Measurements from ENCODE around the gene MYRIP.

Gene MYRIP

DNA sequence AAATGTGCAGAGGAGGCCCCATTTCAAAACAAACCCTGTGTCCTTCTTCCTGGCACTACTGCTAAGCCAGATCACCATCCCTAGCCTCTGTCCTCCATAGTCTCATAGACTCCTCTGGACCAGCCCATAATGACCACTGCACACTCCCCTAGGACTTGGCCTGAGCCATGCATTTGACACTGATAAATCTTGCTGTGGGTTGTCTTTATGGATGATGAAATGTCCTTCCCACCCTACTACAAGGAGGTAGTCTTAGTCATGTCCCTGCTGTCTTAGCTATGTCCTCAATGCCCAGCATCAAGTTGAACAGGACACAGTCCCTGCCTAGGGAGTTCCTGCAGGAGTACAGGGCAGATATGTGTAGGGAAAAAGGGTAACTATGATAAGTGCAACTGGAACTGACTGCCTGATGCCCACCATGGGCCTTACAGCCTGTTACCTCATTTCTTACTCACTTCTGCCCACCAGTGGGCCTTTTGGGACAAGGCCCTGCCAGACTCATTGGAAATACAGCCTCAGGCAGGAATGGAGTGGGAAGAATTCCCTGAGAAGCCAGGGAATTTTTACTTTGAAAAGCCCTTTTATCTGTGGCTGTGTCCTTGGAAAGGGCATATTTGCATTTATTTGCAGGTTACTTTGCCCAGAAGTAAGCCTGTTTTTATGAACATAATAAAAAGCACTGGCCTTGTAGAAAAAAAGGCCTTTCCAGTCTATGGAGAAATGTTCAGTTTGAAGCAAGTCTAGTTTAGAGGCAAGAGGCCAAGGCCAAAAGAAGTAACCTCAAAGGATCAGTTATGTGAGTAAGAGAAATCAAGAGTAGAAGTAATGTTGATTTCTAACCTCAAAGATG, 300.5 kb downstream of the MYRIP start:
- Histone ChIP-seq H3K4me1 (ENCODE audit: control insufficient read depth, low read depth, low read length) (peaks cover 4% of the 10 kb centered on the region), H3K18ac (ENCODE audit: low read length) (no peak overlapping the region), H3K56ac (ENCODE audit: low read length) (no peak overlapping the region), H2BK15ac (replicated peaks; ENCODE audit: low read depth) (no peak overlapping the region), H4K5ac (ENCODE audit: low read length) (no peak overlapping the region), H2BK5ac (ENCODE audit: low read length) (no peak overlapping the region), H3K79me1 (ENCODE audit: low read length) (no peaks in the 10 kb centered on the region), H3K9ac (ENCODE audit: low read length) (no peak overlapping the region), H3K4me3 (ENCODE audit: low read length) (no peak overlapping the region), H2BK120ac (ENCODE audit: low read depth, low read length) (no peak overlapping the region), H3K36me3 (ENCODE audit: control insufficient read depth, insufficient read depth, low read length) (no peaks in the 10 kb centered on the region), H3K79me2 (ENCODE audit: control insufficient read depth, insufficient read depth, low read length) (no peaks in the 10 kb centered on the region), H2AK5ac (ENCODE audit: low read length) (no peak overlapping the region), H4K8ac (ENCODE audit: low read depth, low read length) (no peak overlapping the region), H3K4ac (ENCODE audit: low read depth, low read length) (no peak overlapping the region), H3K4me2 (ENCODE audit: low read length) (no peak overlapping the region), H3K27me3 (ENCODE audit: insufficient read depth, low read length, poor library complexity) (no peaks in the 10 kb centered on the region), H3K23ac (ENCODE audit: low read length) (no peak overlapping the region), H3K27ac (ENCODE audit: low read depth, low read length) (no peak overlapping the region)
- DNase-seq: peak; percentile 86

DNA sequence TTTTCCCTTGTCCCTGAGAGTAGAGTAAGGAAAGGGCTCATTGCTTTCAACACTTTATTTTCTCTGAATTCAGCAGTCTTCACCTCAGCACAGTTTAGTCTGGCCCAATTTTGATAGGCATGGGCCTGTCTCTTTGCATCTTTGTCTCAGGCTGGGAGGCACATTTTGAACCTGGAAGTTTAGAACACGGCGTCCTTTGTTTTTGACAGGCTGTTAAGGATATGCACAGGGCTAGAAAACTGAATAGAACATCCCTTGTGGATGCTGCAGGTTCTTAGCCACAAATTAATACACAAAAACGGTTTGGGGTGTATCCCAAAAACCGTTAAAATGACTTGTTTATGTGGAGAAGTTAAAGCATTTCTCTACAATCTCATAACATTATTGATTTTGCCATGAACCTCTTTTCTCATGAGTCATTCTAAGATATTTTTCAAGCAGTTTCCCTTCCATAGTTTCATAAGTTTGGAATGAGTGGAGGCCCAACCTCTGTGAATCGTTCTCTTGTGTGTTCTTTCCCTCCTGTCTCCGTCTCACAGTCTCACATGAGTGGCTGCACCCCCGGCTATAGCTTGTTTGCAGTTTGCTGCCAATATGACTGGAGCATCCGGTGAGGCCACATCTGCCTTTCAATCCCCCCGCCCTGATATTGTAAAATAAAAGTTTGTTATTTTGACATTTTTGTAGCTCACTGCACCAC, 307.2 kb downstream of the MYRIP start:
- Histone ChIP-seq H2BK5ac (ENCODE audit: low read length) (no peak overlapping the region), H3K56ac (ENCODE audit: low read length) (no peak overlapping the region), H3K27me3 (ENCODE audit: insufficient read depth, low read length, poor library complexity) (no peaks in the 10 kb centered on the region), H4K5ac (ENCODE audit: low read length) (no peak overlapping the region), H2AK5ac (ENCODE audit: low read length) (no peak overlapping the region), H3K79me2 (ENCODE audit: control insufficient read depth, insufficient read depth, low read length) (no peaks in the 10 kb centered on the region), H3K9ac (ENCODE audit: low read length) (no peak overlapping the region), H3K4me2 (ENCODE audit: low read length) (no peak overlapping the region), H3K18ac (ENCODE audit: low read length) (no peak overlapping the region), H2BK120ac (ENCODE audit: low read depth, low read length) (no peak overlapping the region), H3K27ac (ENCODE audit: low read depth, low read length) (no peak overlapping the region), H3K23ac (ENCODE audit: low read length) (no peak overlapping the region), H4K8ac (ENCODE audit: low read depth, low read length) (no peak overlapping the region), H3K4me1 (ENCODE audit: control insufficient read depth, low read depth, low read length) (no peaks in the 10 kb centered on the region), H3K4me3 (ENCODE audit: low read length) (no peak overlapping the region), H3K36me3 (ENCODE audit: control insufficient read depth, insufficient read depth, low read length) (no peaks in the 10 kb centered on the region), H3K4ac (ENCODE audit: low read depth, low read length) (no peak overlapping the region), H2BK15ac (replicated peaks; ENCODE audit: low read depth) (no peak overlapping the region), H3K79me1 (ENCODE audit: low read length) (no peaks in the 10 kb centered on the region)
- no CpG with 5 or more reads among the region's 9 CpGs for WGBS (ENCODE audit: extremely low coverage, insufficient coverage, low lambda C conversion rate)
- no peak for DNase-seq

DNA sequence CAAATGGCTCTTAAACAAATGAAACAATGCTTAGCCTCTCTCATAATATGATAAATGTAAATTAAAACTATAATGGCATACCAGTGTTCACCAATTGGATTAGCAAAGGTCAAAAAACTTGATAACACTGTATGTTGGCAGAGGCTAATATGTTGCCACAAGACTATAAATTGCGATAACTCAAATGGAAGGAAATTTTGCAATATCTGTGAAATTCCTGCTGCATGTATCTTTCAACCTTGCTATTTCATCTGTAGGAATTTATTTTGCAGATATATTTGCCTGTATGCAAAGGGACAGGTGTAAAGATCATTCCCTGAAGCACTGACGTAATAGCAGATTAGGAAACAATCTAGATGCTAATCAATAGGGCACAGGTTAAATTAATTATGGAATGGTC, 308.7 kb downstream of the MYRIP start:
- no peaks in the 10 kb centered on the region for H3K79me2 ChIP-seq (ENCODE audit: control insufficient read depth, insufficient read depth, low read length)
- H3K23ac ChIP-seq (ENCODE audit: low read length): no peak overlapping the region
- H3K27ac ChIP-seq (ENCODE audit: low read depth, low read length): no peak overlapping the region
- no peak overlapping the region for H2BK5ac ChIP-seq (ENCODE audit: low read length)
- no peak overlapping the region for H4K5ac ChIP-seq (ENCODE audit: low read length)
- H2BK15ac ChIP-seq (replicated peaks; ENCODE audit: low read depth): no peak overlapping the region
- no peak overlapping the region for H3K18ac ChIP-seq (ENCODE audit: low read length)
- no peak overlapping the region for H2AK5ac ChIP-seq (ENCODE audit: low read length)
- H3K79me1 ChIP-seq (ENCODE audit: low read length): no peaks in the 10 kb centered on the region
- no peak overlapping the region for H3K56ac ChIP-seq (ENCODE audit: low read length)
- H3K4me2 ChIP-seq (ENCODE audit: low read length): no peak overlapping the region
- no peaks in the 10 kb centered on the region for H3K4me1 ChIP-seq (ENCODE audit: control insufficient read depth, low read depth, low read length)
- DNase-seq: no peak
- H2BK120ac ChIP-seq (ENCODE audit: low read depth, low read length): no peak overlapping the region
- H3K4ac ChIP-seq (ENCODE audit: low read depth, low read length): no peak overlapping the region
- H4K8ac ChIP-seq (ENCODE audit: low read depth, low read length): no peak overlapping the region
- no CpG with 5 or more reads among the region's 2 CpGs for WGBS (ENCODE audit: extremely low coverage, insufficient coverage, low lambda C conversion rate)
- no peaks in the 10 kb centered on the region for H3K27me3 ChIP-seq (ENCODE audit: insufficient read depth, low read length, poor library complexity)
- H3K36me3 ChIP-seq (ENCODE audit: control insufficient read depth, insufficient read depth, low read length): no peaks in the 10 kb centered on the region
- no peak overlapping the region for H3K9ac ChIP-seq (ENCODE audit: low read length)
- no peak overlapping the region for H3K4me3 ChIP-seq (ENCODE audit: low read length)

DNA sequence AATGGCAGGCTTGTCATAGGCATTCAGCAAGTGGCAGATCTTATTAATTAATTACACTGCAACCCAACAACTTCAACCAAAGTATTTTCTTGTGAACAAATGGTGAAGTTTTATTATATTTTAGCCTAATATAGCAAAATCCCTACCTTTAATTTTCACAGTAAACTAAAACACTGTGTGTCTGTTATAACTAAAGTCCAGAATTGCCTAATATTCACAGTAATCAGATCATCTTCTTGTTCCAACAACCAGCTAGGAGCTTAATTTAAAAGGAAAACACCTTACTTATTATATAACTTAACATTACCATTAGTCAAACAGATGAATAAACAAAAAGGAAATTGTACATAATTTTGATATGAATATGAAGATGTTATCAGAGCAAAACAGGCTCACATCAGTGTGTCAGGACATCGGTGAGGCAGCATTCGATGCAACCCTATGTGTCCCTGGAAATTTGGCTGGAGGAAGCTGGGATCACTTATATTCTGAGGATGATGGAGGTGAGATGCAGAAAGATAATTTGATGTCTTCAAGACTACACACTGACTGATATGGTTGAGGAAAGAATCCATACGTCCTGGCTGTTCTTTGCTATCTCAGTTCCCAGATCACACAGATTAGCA, 310.8 kb downstream of the MYRIP start:
- no peak overlapping the region for H3K23ac ChIP-seq (ENCODE audit: low read length)
- H3K4ac ChIP-seq (ENCODE audit: low read depth, low read length): no peak overlapping the region
- no peak overlapping the region for H3K27ac ChIP-seq (ENCODE audit: low read depth, low read length)
- no peak overlapping the region for H3K18ac ChIP-seq (ENCODE audit: low read length)
- no peak overlapping the region for H4K8ac ChIP-seq (ENCODE audit: low read depth, low read length)
- H2BK15ac ChIP-seq (replicated peaks; ENCODE audit: low read depth): no peak overlapping the region
- no peak for DNase-seq
- no peaks in the 10 kb centered on the region for H3K4me1 ChIP-seq (ENCODE audit: control insufficient read depth, low read depth, low read length)
- no peak overlapping the region for H3K4me2 ChIP-seq (ENCODE audit: low read length)
- H3K4me3 ChIP-seq (ENCODE audit: low read length): no peak overlapping the region
- no peaks in the 10 kb centered on the region for H3K36me3 ChIP-seq (ENCODE audit: control insufficient read depth, insufficient read depth, low read length)
- no peak overlapping the region for H2BK120ac ChIP-seq (ENCODE audit: low read depth, low read length)
- H2BK5ac ChIP-seq (ENCODE audit: low read length): no peak overlapping the region
- no peaks in the 10 kb centered on the region for H3K79me1 ChIP-seq (ENCODE audit: low read length)
- no CpG with 5 or more reads among the region's 3 CpGs for WGBS (ENCODE audit: extremely low coverage, insufficient coverage, low lambda C conversion rate)
- H2AK5ac ChIP-seq (ENCODE audit: low read length): no peak overlapping the region
- no peak overlapping the region for H4K5ac ChIP-seq (ENCODE audit: low read length)
- no peaks in the 10 kb centered on the region for H3K27me3 ChIP-seq (ENCODE audit: insufficient read depth, low read length, poor library complexity)
- no peak overlapping the region for H3K56ac ChIP-seq (ENCODE audit: low read length)
- H3K79me2 ChIP-seq (ENCODE audit: control insufficient read depth, insufficient read depth, low read length): no peaks in the 10 kb centered on the region
- no peak overlapping the region for H3K9ac ChIP-seq (ENCODE audit: low read length)

DNA sequence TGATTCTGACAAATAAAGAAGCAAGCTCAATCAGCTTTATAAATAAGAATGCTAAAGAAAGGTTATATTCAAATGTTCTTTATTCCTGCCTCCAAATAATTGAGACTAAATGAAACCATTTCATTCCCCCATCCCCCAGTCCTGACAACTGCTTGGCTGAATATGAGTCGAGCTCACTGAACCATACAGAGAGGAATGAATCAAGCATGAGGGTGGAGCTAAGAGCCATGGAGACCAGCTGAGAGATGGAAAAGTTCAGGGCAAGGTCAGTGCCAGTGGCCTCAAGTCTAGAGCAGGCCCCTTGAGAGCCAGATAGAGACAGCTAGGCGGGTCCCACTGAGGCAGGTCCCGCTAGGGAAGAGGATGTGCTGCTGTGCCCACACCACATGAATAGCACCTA, 311.4 kb downstream of the MYRIP start:
- Histone ChIP-seq H3K79me1 (ENCODE audit: low read length) (no peaks in the 10 kb centered on the region), H4K5ac (ENCODE audit: low read length) (no peak overlapping the region), H2BK15ac (replicated peaks; ENCODE audit: low read depth) (no peak overlapping the region), H3K9ac (ENCODE audit: low read length) (no peak overlapping the region), H3K27ac (ENCODE audit: low read depth, low read length) (no peak overlapping the region), H3K18ac (ENCODE audit: low read length) (no peak overlapping the region), H4K8ac (ENCODE audit: low read depth, low read length) (no peak overlapping the region), H3K4ac (ENCODE audit: low read depth, low read length) (no peak overlapping the region), H3K4me2 (ENCODE audit: low read length) (no peak overlapping the region), H3K4me3 (ENCODE audit: low read length) (no peak overlapping the region), H3K36me3 (ENCODE audit: control insufficient read depth, insufficient read depth, low read length) (no peaks in the 10 kb centered on the region), H3K56ac (ENCODE audit: low read length) (no peak overlapping the region), H3K79me2 (ENCODE audit: control insufficient read depth, insufficient read depth, low read length) (no peaks in the 10 kb centered on the region), H3K23ac (ENCODE audit: low read length) (no peak overlapping the region), H2BK120ac (ENCODE audit: low read depth, low read length) (no peak overlapping the region), H3K27me3 (ENCODE audit: insufficient read depth, low read length, poor library complexity) (no peaks in the 10 kb centered on the region), H3K4me1 (ENCODE audit: control insufficient read depth, low read depth, low read length) (no peaks in the 10 kb centered on the region), H2AK5ac (ENCODE audit: low read length) (no peak overlapping the region), H2BK5ac (ENCODE audit: low read length) (no peak overlapping the region)
- no CpG with 5 or more reads among the region's 3 CpGs for WGBS (ENCODE audit: extremely low coverage, insufficient coverage, low lambda C conversion rate)
- DNase-seq: no peak
